H54 (cell line): ENCODE data around the gene RHEBL1.
A peak's percentile ranks its signal among the peaks of the same experiment; 100 is the strongest.

Source experiments
- DNase-seq: peaks from one replicate; pipeline ENCODE4 v3.0.0; 2011; ENCODE audit warnings: low spot score, mixed read lengths; ENCODE audit not compliant: insufficient read length
- FAIRE-seq: peaks from 3 replicates; lab custom pipeline; 2011; peaks lifted over from hg19 to GRCh38; lab: Jason Lieb, UNC
- POLR2A ChIP-seq: IDR thresholded peaks from 2 replicates; pipeline ENCODE4 v1.6.1; 2011; ENCODE audit warnings: low read depth, mild to moderate bottlenecking, low read length

RHEBL1 gene

GRCh38 chr12:49020441-49020840 is 49.3 kb downstream of the RHEBL1 start:
- FAIRE-seq (no peak), DNase-seq (no peak)
- no peak for TF ChIP-seq POLR2A

GRCh38 chr12:49019443-49020324 is 50.1 kb downstream of the RHEBL1 start:
- FAIRE-seq: no peak
- no peak for DNase-seq
- TF ChIP-seq POLR2A: no peak

- no peak for TF ChIP-seq POLR2A
- no peak for DNase-seq
- FAIRE-seq: no peak
Observed at GRCh38 chr12:49019120-49019430, 50.7 kb downstream of the RHEBL1 start.

DNA sequence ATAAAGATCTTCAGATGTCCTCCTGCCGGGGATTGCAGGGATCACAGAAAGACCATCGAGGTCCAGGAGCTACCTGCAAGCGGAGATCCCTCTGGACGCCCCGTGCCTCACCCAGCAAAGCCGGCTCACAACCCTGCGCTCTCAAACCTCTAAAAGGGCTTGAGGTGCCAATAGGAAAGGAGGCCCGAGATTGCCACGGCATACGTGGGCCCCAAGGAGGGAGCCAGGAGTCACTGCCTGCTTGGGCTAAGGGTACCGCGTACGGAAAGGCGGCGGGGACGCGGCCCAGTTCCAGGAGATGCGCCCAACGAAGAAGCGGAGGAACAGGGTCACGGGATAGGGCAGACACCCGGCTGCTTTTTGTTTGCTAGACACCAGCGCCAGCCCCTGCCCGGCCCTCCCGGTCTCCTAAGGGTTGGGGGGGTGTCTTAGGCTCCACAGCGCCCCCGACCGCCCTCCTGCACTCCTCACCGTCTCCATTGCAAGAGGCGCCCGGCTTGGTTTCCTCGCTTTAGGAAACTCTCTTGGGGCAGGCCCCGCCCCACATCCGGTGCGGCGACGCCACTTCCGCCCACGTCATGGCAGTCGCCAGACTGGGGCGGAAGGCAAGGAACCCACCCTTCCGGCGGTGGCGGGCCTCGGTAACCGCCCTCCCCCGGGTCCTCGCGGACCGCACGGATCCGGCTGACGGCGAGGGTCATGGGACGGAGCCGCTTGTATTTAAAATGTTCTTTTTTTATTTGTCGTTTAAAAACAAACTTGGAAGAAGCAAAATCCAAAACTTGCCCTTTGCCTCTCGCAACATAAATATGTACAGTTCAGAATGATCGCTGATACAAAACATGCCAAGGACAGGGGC is 51.3 kb downstream of the RHEBL1 start, which contains the start of gene PRKAG1:
TSS of gene PRKAG1 (minus strand) at position 516 of the 859 bp plus-strand sequence. CDS start at position 480, 36 bp downstream.
- TF ChIP-seq POLR2A: peak; percentile 71
- peak; percentile 96 for DNase-seq
- FAIRE-seq: peak; percentile 45

DNA sequence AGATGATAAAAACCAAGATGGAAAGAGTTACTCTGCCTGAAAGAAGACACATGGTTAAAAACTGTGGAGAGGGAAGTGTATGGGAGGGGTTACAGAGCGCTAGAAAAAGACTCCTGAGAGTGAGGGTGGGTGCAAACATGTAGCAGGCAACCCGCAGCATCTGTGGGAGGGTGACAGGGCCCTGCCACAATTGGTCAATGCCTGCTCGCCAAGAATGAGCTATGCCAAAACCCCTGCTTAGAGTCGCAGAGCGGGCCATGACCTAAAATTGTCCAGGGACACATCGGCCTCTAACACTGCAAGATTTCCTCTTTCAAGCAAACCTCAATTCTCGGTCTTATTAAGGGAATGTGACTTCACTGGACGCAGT is 51.9 kb downstream of the RHEBL1 start:
- FAIRE-seq (no peak), DNase-seq (no peak)
- TF ChIP-seq POLR2A: no peak

DNA sequence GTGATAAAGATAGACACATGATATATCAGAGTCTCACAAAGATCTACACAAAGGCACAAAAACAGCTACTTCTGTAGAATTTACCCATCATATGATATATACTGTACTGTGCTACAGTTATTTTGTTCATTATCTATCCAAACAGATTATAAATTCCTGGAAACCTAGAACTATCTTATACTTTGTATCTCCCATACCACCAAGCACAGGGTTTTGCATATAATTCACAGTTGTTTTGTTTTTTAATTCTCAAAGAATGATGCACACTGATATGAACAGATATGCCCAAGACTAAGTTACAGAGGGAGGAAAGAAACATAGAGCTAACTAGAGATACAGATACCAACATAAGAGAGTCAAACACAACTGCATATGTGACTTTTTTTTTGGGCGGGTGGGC is 54.6 kb downstream of the RHEBL1 start:
- no peak for FAIRE-seq
- TF ChIP-seq POLR2A: no peak
- no peak for DNase-seq
